ENCODE data around the gene CTDNEP1.
A peak's percentile ranks its signal among the peaks of the same experiment; 100 is the strongest.

CTDNEP1 gene

DNA sequence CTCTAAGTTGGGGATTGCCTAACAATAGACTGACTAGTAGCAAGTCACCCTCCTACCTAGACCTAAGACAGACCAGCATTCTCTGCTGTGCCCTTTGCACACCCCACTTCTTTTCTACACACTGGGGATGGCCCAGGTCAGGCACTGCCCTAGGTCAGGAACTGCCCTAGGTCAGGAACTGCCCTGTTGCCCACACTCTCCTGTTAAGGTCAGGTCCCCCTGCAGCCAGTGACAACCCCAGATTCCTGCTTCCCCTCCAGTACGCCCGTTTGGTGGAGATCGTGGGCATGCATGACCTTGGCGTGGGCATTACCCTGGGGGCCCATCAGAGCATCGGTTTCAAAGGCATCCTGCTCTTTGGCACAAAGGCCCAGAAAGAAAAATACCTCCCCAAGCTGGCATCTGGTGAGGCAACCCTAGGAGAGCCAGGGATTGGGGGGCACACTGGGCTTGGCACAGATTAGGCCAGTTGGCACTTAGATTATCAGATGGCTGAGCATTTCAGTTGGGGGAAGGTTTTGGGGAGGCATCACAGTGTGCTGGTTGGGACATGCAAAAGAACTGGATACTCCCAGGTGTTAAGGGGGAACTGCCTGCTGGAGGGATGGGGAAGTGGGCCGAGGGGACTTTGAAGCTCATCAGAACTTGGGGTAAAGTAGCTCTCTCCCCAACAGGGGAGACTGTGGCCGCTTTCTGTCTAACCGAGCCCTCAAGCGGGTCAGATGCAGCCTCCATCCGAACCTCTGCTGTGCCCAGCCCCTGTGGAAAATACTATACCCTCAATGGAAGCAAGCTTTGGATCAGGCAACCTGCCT, 30.0 kb downstream of the CTDNEP1 start:
- no peak overlapping the region for H2AFZ ChIP-seq (ENCODE audit: low read length)
- peaks cover 22% of the 10 kb centered on the region; the same call in 1 of the 2 replicates for H3K79me2 ChIP-seq (ENCODE audit: insufficient read depth, low read length)
- no peaks in the 10 kb centered on the region for H3F3A ChIP-seq (ENCODE audit: low read depth)
- H3K9me3 ChIP-seq (ENCODE audit: insufficient read depth, low read depth, low read length) = no peaks in the 10 kb centered on the region
- H3K4me1 ChIP-seq (ENCODE audit: insufficient read depth, low read length, poor library complexity, severe bottlenecking) = peaks cover 31% of the 10 kb centered on the region
- H4K20me1 ChIP-seq (ENCODE audit: insufficient read depth, low read length, poor library complexity, severe bottlenecking) = peaks cover 13% of the 10 kb centered on the region
- peak overlapping the region; percentile 86 for H3K4me3 ChIP-seq (ENCODE audit: low read length, poor library complexity, severe bottlenecking)
- peaks cover 30% of the 10 kb centered on the region; the same call in 1 of the 2 replicates for H3K36me3 ChIP-seq (ENCODE audit: insufficient read depth, low read length)
- H3K27me3 ChIP-seq (ENCODE audit: insufficient read depth, low read length, poor library complexity, severe bottlenecking) = no peaks in the 10 kb centered on the region
- TF ChIP-seq EZH2phosphoT487 (IDR thresholded peaks at IDR 0.05; ENCODE audit: borderline replicate concordance) = no peak
- TF ChIP-seq, protein P1, sequence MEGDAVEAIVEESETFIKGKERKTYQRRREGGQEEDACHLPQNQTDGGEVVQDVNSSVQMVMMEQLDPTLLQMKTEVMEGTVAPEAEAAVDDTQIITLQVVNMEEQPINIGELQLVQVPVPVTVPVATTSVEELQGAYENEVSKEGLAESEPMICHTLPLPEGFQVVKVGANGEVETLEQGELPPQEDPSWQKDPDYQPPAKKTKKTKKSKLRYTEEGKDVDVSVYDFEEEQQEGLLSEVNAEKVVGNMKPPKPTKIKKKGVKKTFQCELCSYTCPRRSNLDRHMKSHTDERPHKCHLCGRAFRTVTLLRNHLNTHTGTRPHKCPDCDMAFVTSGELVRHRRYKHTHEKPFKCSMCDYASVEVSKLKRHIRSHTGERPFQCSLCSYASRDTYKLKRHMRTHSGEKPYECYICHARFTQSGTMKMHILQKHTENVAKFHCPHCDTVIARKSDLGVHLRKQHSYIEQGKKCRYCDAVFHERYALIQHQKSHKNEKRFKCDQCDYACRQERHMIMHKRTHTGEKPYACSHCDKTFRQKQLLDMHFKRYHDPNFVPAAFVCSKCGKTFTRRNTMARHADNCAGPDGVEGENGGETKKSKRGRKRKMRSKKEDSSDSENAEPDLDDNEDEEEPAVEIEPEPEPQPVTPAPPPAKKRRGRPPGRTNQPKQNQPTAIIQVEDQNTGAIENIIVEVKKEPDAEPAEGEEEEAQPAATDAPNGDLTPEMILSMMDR (conservative IDR thresholded peaks at IDR 0.05; ENCODE audit: low read length) = no peak
- H3K9me2 ChIP-seq (replicated peaks; ENCODE audit: low read depth, low read length) = no peaks in the 10 kb centered on the region
- H3K9ac ChIP-seq (ENCODE audit: low read depth, low read length, poor library complexity, severe bottlenecking) = peak overlapping the region; percentile 85
- H3K4me2 ChIP-seq (ENCODE audit: low read depth, low read length, poor library complexity, severe bottlenecking) = peak overlapping the region; percentile 98

DNA sequence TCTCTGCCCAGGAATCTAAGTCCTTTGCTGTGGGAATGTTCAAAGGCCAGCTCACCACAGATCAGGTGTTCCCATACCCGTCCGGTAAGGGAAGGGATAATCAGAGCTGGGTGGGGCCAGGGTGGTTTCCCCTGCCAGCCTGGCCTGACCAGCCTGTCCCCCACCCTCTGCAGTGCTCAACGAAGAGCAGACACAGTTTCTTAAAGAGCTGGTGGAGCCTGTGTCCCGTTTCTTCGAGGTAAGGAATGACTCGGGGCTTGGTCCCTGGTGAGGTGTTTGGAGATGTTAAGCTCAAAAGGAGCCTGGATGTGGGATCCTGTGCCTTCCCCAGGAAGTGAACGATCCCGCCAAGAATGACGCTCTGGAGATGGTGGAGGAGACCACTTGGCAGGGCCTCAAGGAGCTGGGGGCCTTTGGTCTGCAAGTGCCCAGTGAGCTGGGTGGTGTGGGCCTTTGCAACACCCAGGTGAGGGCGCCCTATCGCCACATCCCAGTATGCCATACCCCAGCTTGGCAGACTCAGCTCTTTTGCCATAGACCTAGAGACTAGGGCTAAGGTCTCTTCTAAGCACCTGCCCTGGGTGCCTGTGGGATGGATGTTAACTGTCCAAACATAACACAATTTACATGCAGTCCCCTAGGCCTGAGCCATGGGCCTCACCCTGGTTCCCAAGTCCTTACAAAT, 30.8 kb downstream of the CTDNEP1 start:
- Histone ChIP-seq H3K79me2 (ENCODE audit: insufficient read depth, low read length) (peaks cover 28% of the 10 kb centered on the region; the same call in 1 of the 2 replicates), H3K4me1 (ENCODE audit: insufficient read depth, low read length, poor library complexity, severe bottlenecking) (peaks cover 39% of the 10 kb centered on the region), H3K36me3 (ENCODE audit: insufficient read depth, low read length) (peaks cover 28% of the 10 kb centered on the region; the same call in 1 of the 2 replicates), H3F3A (ENCODE audit: low read depth) (no peaks in the 10 kb centered on the region), H3K4me3 (ENCODE audit: low read length, poor library complexity, severe bottlenecking) (peak overlapping the region; percentile 86), H3K27me3 (ENCODE audit: insufficient read depth, low read length, poor library complexity, severe bottlenecking) (no peaks in the 10 kb centered on the region), H3K9me2 (replicated peaks; ENCODE audit: low read depth, low read length) (no peaks in the 10 kb centered on the region), H3K9ac (ENCODE audit: low read depth, low read length, poor library complexity, severe bottlenecking) (peak overlapping the region; percentile 85), H2AFZ (ENCODE audit: low read length) (no peak overlapping the region), H3K4me2 (ENCODE audit: low read depth, low read length, poor library complexity, severe bottlenecking) (peak overlapping the region; percentile 98), H4K20me1 (ENCODE audit: insufficient read depth, low read length, poor library complexity, severe bottlenecking) (peaks cover 13% of the 10 kb centered on the region), H3K9me3 (ENCODE audit: insufficient read depth, low read depth, low read length) (no peaks in the 10 kb centered on the region)
- no peak for TF ChIP-seq EZH2phosphoT487 (IDR thresholded peaks at IDR 0.05; ENCODE audit: borderline replicate concordance)
- TF ChIP-seq, protein P1 (conservative IDR thresholded peaks at IDR 0.05; ENCODE audit: low read length) = peak; percentile 80

DNA sequence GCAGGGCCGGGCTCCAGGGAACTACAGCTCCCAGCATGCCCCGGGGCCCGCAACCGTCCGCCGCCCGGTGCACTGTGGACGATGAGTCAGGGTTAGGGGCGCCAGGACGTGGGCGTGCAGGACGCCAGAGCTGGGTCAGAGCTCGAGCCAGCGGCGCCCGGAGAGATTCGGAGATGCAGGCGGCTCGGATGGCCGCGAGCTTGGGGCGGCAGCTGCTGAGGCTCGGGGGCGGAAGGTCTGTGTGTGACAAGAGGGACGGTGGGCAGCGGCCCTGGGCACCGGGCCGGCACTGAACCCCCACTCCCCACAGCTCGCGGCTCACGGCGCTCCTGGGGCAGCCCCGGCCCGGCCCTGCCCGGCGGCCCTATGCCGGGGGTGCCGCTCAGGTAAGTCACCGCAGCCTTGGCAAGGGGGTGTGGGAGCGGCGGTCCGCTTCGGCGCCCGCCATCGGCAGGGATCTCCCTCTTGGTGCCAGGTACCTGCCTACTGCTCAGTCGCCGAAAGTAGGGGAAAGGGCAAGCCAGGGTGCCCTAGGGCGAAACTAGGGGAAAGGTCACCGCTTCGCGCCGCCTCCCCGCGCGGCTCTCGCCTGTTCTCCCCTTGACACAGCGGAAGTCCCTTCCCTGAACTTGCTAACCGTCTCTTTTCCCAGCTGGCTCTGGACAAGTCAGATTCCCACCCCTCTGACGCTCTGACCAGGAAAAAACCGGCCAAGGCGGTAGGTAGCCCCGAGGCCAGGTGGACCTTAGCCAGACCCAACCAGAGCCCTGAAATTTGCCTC, 31.5 kb downstream of the CTDNEP1 start, which contains the start of the genes ACADVL and DLG4:
Gene ACADVL (plus strand): TSS at position 127 of the 781 bp plus-strand sequence. CDS start 47 bp downstream, at position 174.
Gene DLG4 (minus strand): TSS at position 25 of the 781 bp plus-strand sequence.
- no peaks in the 10 kb centered on the region for H3K27me3 ChIP-seq (ENCODE audit: insufficient read depth, low read length, poor library complexity, severe bottlenecking)
- H3K4me1 ChIP-seq (ENCODE audit: insufficient read depth, low read length, poor library complexity, severe bottlenecking) = peaks cover 44% of the 10 kb centered on the region
- peak within 1 kb of the TSS; percentile 98 for H3K4me2 ChIP-seq (ENCODE audit: low read depth, low read length, poor library complexity, severe bottlenecking)
- H3K4me3 ChIP-seq (ENCODE audit: low read length, poor library complexity, severe bottlenecking) = peak within 1 kb of the TSS; percentile 86
- H3K9me2 ChIP-seq (replicated peaks; ENCODE audit: low read depth, low read length) = no peaks in the 10 kb centered on the region
- H3F3A ChIP-seq (ENCODE audit: low read depth) = no peaks in the 10 kb centered on the region
- no peaks in the 10 kb centered on the region for H3K9me3 ChIP-seq (ENCODE audit: insufficient read depth, low read depth, low read length)
- peak within 1 kb of the TSS; percentile 85 for H3K9ac ChIP-seq (ENCODE audit: low read depth, low read length, poor library complexity, severe bottlenecking)
- H4K20me1 ChIP-seq (ENCODE audit: insufficient read depth, low read length, poor library complexity, severe bottlenecking) = peaks cover 18% of the 10 kb centered on the region
- H2AFZ ChIP-seq (ENCODE audit: low read length) = peak within 1 kb of the TSS; percentile 94
- TF ChIP-seq EZH2phosphoT487 (IDR thresholded peaks at IDR 0.05; ENCODE audit: borderline replicate concordance) = no peak
- TF ChIP-seq, protein P1 (conservative IDR thresholded peaks at IDR 0.05; ENCODE audit: low read length) = no peak
- peaks cover 27% of the 10 kb centered on the region; the same call in 1 of the 2 replicates for H3K36me3 ChIP-seq (ENCODE audit: insufficient read depth, low read length)
- peaks cover 28% of the 10 kb centered on the region; the same call in 1 of the 2 replicates for H3K79me2 ChIP-seq (ENCODE audit: insufficient read depth, low read length)

Data from Loucy (cell line).